Adrenal gland (tissue), 12 donors: Measurements from ENCODE around the gene SEMA6A. TPM values are rescaled to one million over a fixed set of nuclear protein-coding genes. Genes with fewer than 3 reads are reported as not detected.

Experiments
- DNase-seq, 7 donors: peaks; one replicate each; pipeline ENCODE4 v3.0.0-alpha.2; 2019 to 2020
- H3K27ac ChIP-seq, 5 donors: fragments of 200-600 bp; sonication (generic) in 4 of 5; 1 replicate in 3 of 5; 2 replicates in 2 of 5; pipeline versions ENCODE4 v1.5.1 to v1.8.0; 2016 to 2020; ENCODE audit warnings: mild to moderate bottlenecking in 1 of 5
- H3K27me3 ChIP-seq: fragments of 200-600 bp; 2 replicates; pipeline ENCODE4 v1.8.0; 2021
- H3K36me3 ChIP-seq, 2 donors: fragments of 200-600 bp; replicated peaks in 1 of 2; 1 replicate in 1 of 2; 2 replicates in 1 of 2; pipeline versions ENCODE4 v1.5.1 to v1.8.0; 2018 to 2022
- H3K4me1 ChIP-seq, 2 donors: fragments of 200-600 bp; replicated peaks in 1 of 2; 1 replicate in 1 of 2; 2 replicates in 1 of 2; pipeline versions ENCODE4 v1.5.1 to v1.8.0; 2018 to 2021
- H3K4me3 ChIP-seq, 4 donors: fragments of 200-600 bp; sonication (generic) in 3 of 4; one replicate each; pipeline ENCODE4 v1.5.1; 2016 to 2018
- H3K9me3 ChIP-seq, 3 donors: fragments of 200-600 bp; sonication (generic) in 1 of 3; replicated peaks in 1 of 3; 1 replicate in 2 of 3; 2 replicates in 1 of 3; pipeline versions ENCODE4 v1.5.1 to v1.8.0; 2016 to 2021
- POLR2A ChIP-seq, 2 donors: fragments of 450-650 bp; IDR thresholded peaks; one replicate each; pipeline ENCODE4 v1.6.1; 2017; ENCODE audit warnings: antibody characterized with exemption in 2 of 2, mild to moderate bottlenecking in 2 of 2, moderate library complexity in 1 of 2
- WGBS, 4 donors: extraction: QIAGEN DNeasy Blood & Tissue Kit in 2 of 4; methylation state at CpG; one replicate each; pipeline versions ENCODE4 v1.1.5 to v1.1.7; 2013 to 2017; 5-methylcytosine and 5-hydroxymethylcytosine counted together
- intact Hi-C, 2 donors: fragments of 100-400 bp; cut with DNase I; formaldehyde crosslinking; loops; one replicate each; pipeline versions ENCODE4 v1.14.1 to v1.15.0; 2022 to 2023
- polyA plus RNA-seq, 3 donors: library from polyadenylated mRNA; stranded (reverse); fragments of 200-250 nt in 2 of 3; fragments of 350-450 nt in 1 of 3; fragmentation: Illumina TruSeq in 1 of 3; extraction: RNeasy Lipid Tissue Mini Kit (QIAGEN cat#74804) in 1 of 3; gene quantifications; one replicate each; pipeline ENCODE4 v1.2.3, GENCODE V29; 2013 to 2014
- total RNA-seq, 9 donors: library from RNA; depleted of rRNA in 4 of 9; stranded (reverse); fragments of >200 nt in 4 of 9; fragments of 120-200 nt in 1 of 9; fragmentation: NEBNext Ultra II Directional in 1 of 9; extraction: Animal tissue kit (Norgen Biotek cat#: 25700) in 1 of 9; gene quantifications; one replicate each; pipeline versions ENCODE4 v1.1.0 to v1.2.4, GENCODE V29; 2013 to 2023
- TF ChIP-seq, protein P1 (sequence below), 6 experiments: fragments of 450-650 bp in 4 of 6; fragments of 200-600 bp in 2 of 6; sonication (generic) in 1 of 6; IDR thresholded peaks; 1 replicate in 5 of 6; 2 replicates in 1 of 6; pipeline versions ENCODE4 v1.5.1 to v1.8.0; 2016 to 2021; ENCODE audit warnings: antibody characterized with exemption in 6 of 6, mild to moderate bottlenecking in 2 of 6, moderate library complexity in 1 of 6
- donor health status: healthy with polysubstance abuse.
- donor health status: Bipolar disorder and iron deficiency.
- donor health status: DM: yes; HTN: yes; CAD: no.
- donor health status: DM: no; HTN: no; CAD: no.
- donor health status: DM: no; HTN: no; CAD: no.
- donor health status: DM: yes; HTN: yes; CAD: no.

The SEMA6A gene
- total and polyA plus RNA-seq, 12 donors, result 55.1 to 182 (median 124) TPM

DNA sequence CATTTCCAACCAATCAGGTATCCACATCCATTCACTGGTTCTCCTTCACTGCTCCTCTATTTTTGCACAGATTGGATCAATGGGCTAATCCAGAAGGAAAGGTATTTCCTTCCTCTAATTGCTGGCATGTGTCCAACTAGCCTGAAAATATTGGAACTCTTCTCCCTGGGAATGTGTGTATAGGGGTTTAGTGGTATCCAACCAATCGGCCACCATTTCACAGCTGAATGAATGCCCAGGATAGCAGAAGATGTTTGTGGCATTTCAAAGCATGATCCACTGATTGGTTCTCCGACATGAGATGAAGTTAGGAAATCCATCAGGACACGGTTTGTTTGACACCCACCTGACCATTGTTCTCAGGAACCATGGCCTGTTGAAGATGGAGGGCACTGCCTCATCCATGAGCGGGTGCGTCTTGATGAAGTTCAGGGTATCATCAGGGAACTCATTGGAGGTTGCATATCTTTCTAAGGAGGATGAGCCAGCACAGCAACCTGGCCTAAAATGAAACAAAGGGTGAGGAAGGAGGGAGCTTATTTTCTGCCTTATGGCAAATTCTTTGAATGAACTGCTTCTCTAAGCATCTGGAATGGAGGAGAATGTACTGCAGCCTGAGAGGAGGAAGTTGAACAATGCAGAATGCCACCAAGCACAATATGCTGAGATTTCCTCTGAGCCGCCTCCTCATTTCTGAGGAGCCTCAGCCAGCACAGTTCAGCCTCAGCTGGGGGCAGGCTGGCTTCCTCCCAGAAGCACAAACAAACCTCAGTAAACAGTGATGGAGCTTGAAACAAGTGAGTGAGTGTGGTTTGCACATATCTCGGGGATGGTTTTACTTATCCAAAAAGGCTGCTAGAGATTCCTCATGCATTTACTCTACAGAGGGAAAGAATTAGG lies 94.6 kb downstream of the SEMA6A start:
- H3K27ac ChIP-seq, result peak overlapping the region in 1 of 5 donors; percentile 3
- H3K27me3 ChIP-seq, result no peaks in the 10 kb centered on the region
- H3K4me3 ChIP-seq, result no peak overlapping the region
- H3K9me3 ChIP-seq, result peaks cover 0 to 10% (median 0%) of the 10 kb centered on the region in 3 donors
- intact Hi-C loops, result no loop called here
- TF ChIP-seq POLR2A (IDR thresholded peaks at IDR 0.05), result no peak
- TF ChIP-seq, protein P1, sequence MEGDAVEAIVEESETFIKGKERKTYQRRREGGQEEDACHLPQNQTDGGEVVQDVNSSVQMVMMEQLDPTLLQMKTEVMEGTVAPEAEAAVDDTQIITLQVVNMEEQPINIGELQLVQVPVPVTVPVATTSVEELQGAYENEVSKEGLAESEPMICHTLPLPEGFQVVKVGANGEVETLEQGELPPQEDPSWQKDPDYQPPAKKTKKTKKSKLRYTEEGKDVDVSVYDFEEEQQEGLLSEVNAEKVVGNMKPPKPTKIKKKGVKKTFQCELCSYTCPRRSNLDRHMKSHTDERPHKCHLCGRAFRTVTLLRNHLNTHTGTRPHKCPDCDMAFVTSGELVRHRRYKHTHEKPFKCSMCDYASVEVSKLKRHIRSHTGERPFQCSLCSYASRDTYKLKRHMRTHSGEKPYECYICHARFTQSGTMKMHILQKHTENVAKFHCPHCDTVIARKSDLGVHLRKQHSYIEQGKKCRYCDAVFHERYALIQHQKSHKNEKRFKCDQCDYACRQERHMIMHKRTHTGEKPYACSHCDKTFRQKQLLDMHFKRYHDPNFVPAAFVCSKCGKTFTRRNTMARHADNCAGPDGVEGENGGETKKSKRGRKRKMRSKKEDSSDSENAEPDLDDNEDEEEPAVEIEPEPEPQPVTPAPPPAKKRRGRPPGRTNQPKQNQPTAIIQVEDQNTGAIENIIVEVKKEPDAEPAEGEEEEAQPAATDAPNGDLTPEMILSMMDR (IDR thresholded peaks at IDR 0.05), result no peak
- H3K36me3 ChIP-seq, result peaks cover 0 to 72% of the 10 kb centered on the region in 2 donors
- no peak for DNase-seq
- WGBS, 4 donors, result 83 to 92% (median 89%) methylated on average over 7 of the region's 7 CpGs
- H3K4me1 ChIP-seq, result no peaks in the 10 kb centered on the region

DNA sequence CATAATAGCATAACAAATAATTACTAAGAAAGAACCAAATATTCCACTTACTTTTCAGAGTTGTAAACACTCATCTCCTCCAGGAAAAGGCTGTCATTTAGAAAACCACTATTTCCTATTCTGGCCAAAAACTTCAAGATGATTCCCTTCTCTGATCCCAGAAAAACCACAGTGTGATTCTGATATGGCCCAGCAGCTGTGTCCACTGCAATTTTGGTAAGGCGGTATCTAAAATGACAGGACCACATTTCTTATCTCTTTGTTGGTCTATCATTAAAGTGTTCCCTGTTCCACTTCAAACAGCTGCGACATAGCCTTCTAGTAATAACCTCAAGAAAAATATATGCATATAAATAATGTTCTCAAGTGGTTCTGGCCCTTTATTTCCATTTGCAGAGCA lies 96.1 kb downstream of the SEMA6A start:
- Histone ChIP-seq H3K4me3 (no peak overlapping the region), H3K9me3 (peaks cover 0 to 10% (median 0%) of the 10 kb centered on the region in 3 donors), H3K27ac (no peak overlapping the region), H3K4me1 (no peaks in the 10 kb centered on the region), H3K27me3 (no peaks in the 10 kb centered on the region), H3K36me3 (peaks cover 0 to 84% of the 10 kb centered on the region in 2 donors)
- DNase-seq, result no peak
- intact Hi-C loops, result no loop called here
- TF ChIP-seq, protein P1 (IDR thresholded peaks at IDR 0.05), result no peak
- TF ChIP-seq POLR2A (IDR thresholded peaks at IDR 0.05), result no peak
- WGBS, 4 donors, result 73 to 82% (median 77%) methylated on average over 2 of the region's 2 CpGs

DNA sequence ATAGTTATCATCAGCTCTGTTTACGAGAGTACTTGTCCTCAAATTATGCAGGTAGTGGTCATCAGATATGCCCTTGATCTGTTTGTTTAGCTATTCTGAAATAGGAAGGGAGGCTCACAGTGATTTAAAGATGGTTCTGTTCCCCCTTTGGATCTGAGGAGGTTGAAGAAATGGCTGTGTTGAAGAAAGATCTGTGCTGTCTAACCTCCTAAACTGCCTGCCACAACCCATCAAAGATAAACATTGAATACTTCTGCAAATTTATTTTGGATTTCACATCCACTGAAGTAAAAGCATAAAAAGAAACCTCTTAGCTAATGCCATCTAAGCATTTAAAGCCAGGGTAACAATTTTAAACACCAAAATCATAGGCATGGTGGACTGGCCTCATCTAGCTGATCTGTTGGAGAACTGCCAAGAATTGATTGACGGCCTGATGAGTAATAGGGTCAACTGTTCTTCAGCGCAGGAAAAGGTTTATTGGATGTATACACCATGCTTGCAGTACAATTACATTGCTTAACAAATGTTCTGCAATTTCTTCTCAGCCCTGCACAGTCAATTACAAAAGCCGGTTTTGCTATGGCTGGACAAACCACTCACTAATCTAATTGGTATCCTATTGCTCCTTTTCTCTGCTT lies 97.6 kb downstream of the SEMA6A start:
- Histone ChIP-seq H3K27me3 (no peaks in the 10 kb centered on the region), H3K4me3 (no peak overlapping the region), H3K27ac (peak overlapping the region in 1 of 5 donors; percentile 8), H3K36me3 (peaks cover 0 to 88% of the 10 kb centered on the region in 2 donors), H3K4me1 (no peaks in the 10 kb centered on the region), H3K9me3 (peaks cover 0 to 10% (median 0%) of the 10 kb centered on the region in 3 donors)
- WGBS, 4 donors, result 67 to 78% (median 69%) methylated on average over 4 of the region's 4 CpGs
- DNase-seq, result no peak
- intact Hi-C loops, result no loop called here
- TF ChIP-seq, protein P1 (IDR thresholded peaks at IDR 0.05), result no peak
- no peak for TF ChIP-seq POLR2A (IDR thresholded peaks at IDR 0.05)

DNA sequence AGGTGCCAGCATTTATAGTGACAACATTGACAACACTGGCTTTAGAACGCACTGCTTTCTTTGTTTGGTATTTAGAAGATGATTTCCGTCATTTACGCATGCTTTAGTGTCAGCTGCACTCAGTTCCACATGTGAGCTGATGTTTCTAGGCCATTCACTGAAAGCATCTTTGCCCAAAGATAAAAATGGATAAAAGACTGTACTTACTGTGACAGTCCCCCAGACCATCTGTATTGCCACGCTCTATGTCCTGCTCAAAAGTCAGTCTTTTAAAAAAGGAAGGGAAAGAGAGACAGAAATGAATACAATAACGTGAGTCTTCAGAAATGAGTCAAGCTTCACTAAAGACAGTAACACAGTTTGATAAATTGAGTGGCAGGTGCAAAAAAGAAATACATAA lies 99.3 kb downstream of the SEMA6A start:
- DNase-seq, result no peak
- Histone ChIP-seq H3K27ac (no peak overlapping the region), H3K4me3 (no peak overlapping the region), H3K27me3 (no peaks in the 10 kb centered on the region), H3K9me3 (peaks cover 0 to 10% (median 0%) of the 10 kb centered on the region in 3 donors), H3K36me3 (peaks cover 0 to 80% of the 10 kb centered on the region in 2 donors), H3K4me1 (no peaks in the 10 kb centered on the region)
- TF ChIP-seq, protein P1 (IDR thresholded peaks at IDR 0.05), result no peak
- TF ChIP-seq POLR2A (IDR thresholded peaks at IDR 0.05), result no peak
- WGBS, 4 donors, result 87 to 91% (median 89%) methylated on average over 5 of the region's 5 CpGs
- intact Hi-C loops, result no loop called here
